Measurements from ENCODE around the gene EYS.

EYS gene

GRCh38 chr6:63714091-63714490 is 1992.9 kb downstream of the EYS start:
- TF ChIP-seq CTCF (IDR thresholded peaks at IDR 0.05; ENCODE audit: control insufficient read depth, extremely low read depth, insufficient read depth) = no peak
- no peak overlapping the region for H3K4me3 ChIP-seq (ENCODE audit: low read depth, low read length)
- no peak for DNase-seq (ENCODE audit: low read depth)

GRCh38 chr6:63713332-63713731 is 1993.7 kb downstream of the EYS start:
- TF ChIP-seq CTCF (IDR thresholded peaks at IDR 0.05; ENCODE audit: control insufficient read depth, extremely low read depth, insufficient read depth) = no peak
- H3K4me3 ChIP-seq (ENCODE audit: low read depth, low read length) = no peak overlapping the region
- no peak for DNase-seq (ENCODE audit: low read depth)

GRCh38 chr6:63709148-63709547 is 1997.9 kb downstream of the EYS start:
- TF ChIP-seq CTCF (IDR thresholded peaks at IDR 0.05; ENCODE audit: control insufficient read depth, extremely low read depth, insufficient read depth) = no peak
- DNase-seq (ENCODE audit: low read depth) = no peak

GRCh38 chr6:63708631-63709030 is 1998.4 kb downstream of the EYS start:
- H3K4me3 ChIP-seq (ENCODE audit: low read depth, low read length) = no peak overlapping the region
- no peak for DNase-seq (ENCODE audit: low read depth)
- no peak for TF ChIP-seq CTCF (IDR thresholded peaks at IDR 0.05; ENCODE audit: control insufficient read depth, extremely low read depth, insufficient read depth)

More at GRCh38 chr6:63709148-63709547, 1997.9 kb downstream of the EYS start:
- H3K4me3 ChIP-seq (ENCODE audit: low read depth, low read length) = no peak overlapping the region

GRCh38 chr6:63706630-63707029 is 2000.4 kb downstream of the EYS start:
- no peak for TF ChIP-seq CTCF (IDR thresholded peaks at IDR 0.05; ENCODE audit: control insufficient read depth, extremely low read depth, insufficient read depth)
- no peak for DNase-seq (ENCODE audit: low read depth)
- H3K4me3 ChIP-seq (ENCODE audit: low read depth, low read length) = no peak overlapping the region

- H3K4me3 ChIP-seq (ENCODE audit: low read depth, low read length) = no peak overlapping the region
- no peak for TF ChIP-seq CTCF (IDR thresholded peaks at IDR 0.05; ENCODE audit: control insufficient read depth, extremely low read depth, insufficient read depth)
- DNase-seq (ENCODE audit: low read depth) = no peak
Measured at GRCh38 chr6:63705707-63706106, 2001.3 kb downstream of the EYS start.

GRCh38 chr6:63690221-63690620 is 2016.8 kb downstream of the EYS start:
- no peak for DNase-seq (ENCODE audit: low read depth)
- no peak for TF ChIP-seq CTCF (IDR thresholded peaks at IDR 0.05; ENCODE audit: control insufficient read depth, extremely low read depth, insufficient read depth)
- H3K4me3 ChIP-seq (ENCODE audit: low read depth, low read length) = no peak overlapping the region

Data from LNCaP clone FGC (cell line).